K562 (cell line): ENCODE measurements around the gene C2orf92. TPM values are rescaled to one million over a fixed set of nuclear protein-coding genes. Genes with fewer than 3 reads are reported as not detected.

Experiments used
- ATAC-seq: fragments of 200-7000 bp; cut with Tn5 transposase; 3 replicates; pipeline ENCODE4 v1.9.1; 2020; ENCODE audit warnings: moderate library complexity
- BruUV-seq: library from RNA; stranded (reverse); fragments of 400-500 nt; replicated peaks from 2 replicates; lab custom pipeline; 2021; lab: Mats Ljungman, UMichigan
- CTCF ChIA-PET: fragments of 300-600 bp; formaldehyde crosslinking; extraction: SDS; loops from one replicate; lab custom pipeline; 2021; ENCODE audit warnings: low intra/inter-chr PET ratio; lab: Yijun Ruan, JAX
- POLR2A ChIA-PET: fragments of 300-600, 350-650 bp; sonication (Branson Sonifier 250); formaldehyde crosslinking; extraction: SDS; loops from one replicate; lab custom pipeline; 2021; ENCODE audit warnings: antibody characterized with exemption, inconsistent platforms; lab: Yijun Ruan, JAX
- DNase-seq, 4 experiments: peaks; one replicate each; pipeline versions ENCODE4 v3.0.0 to v3.0.0-alpha.2; 2011 to 2018; ENCODE audit warnings: low spot score in 3 of 4, mixed read lengths in 3 of 4; ENCODE audit errors: extremely low read depth in 1 of 4
- FAIRE-seq: peaks from 2 replicates; lab custom pipeline; 2011; peaks lifted over from hg19 to GRCh38; lab: Jason Lieb, UNC
- H2AFZ ChIP-seq: 2 replicates; pipeline ENCODE4 v1.6.0; 2011; ENCODE audit warnings: low read depth, low read length, control low read depth, inconsistent platforms
- H3K27ac ChIP-seq: fragments of 200-600 bp; 3 replicates; pipeline ENCODE4 v1.8.0; 2011; ENCODE audit warnings: low read depth, mild to moderate bottlenecking, control low read depth, inconsistent platforms, low read length, moderate library complexity, mixed read lengths; ENCODE audit errors: extremely low read depth
- H3K27me3 ChIP-seq, 2 experiments: fragments of 300-600 bp in 1 of 2; 2 replicates in 1 of 2; 3 replicates in 1 of 2; pipeline versions ENCODE4 v1.6.0 to v1.8.0; 2011; ENCODE audit warnings: inconsistent platforms in 2 of 2, low read length in 2 of 2, mild to moderate bottlenecking in 1 of 2, mixed read lengths in 1 of 2, moderate library complexity in 1 of 2; ENCODE audit not compliant: control insufficient read depth in 2 of 2, insufficient read depth in 2 of 2
- H3K36me3 ChIP-seq: fragments of 300-600 bp; 3 replicates; pipeline ENCODE4 v1.8.0; 2011; ENCODE audit warnings: mild to moderate bottlenecking, low read length, inconsistent platforms; ENCODE audit not compliant: control insufficient read depth, insufficient read depth
- H3K4me1 ChIP-seq, 2 experiments: fragments of 200-600 bp in 1 of 2; replicated peaks in 1 of 2; 2 replicates in 1 of 2; 3 replicates in 1 of 2; pipeline versions ENCODE4 v1.5.1 to v1.8.0; 2011; ENCODE audit warnings: inconsistent platforms in 2 of 2, low read length in 2 of 2, mild to moderate bottlenecking in 1 of 2, mixed read lengths in 1 of 2, moderate library complexity in 1 of 2; ENCODE audit not compliant: control insufficient read depth in 2 of 2, insufficient read depth in 2 of 2
- H3K4me2 ChIP-seq: 2 replicates; pipeline ENCODE4 v1.6.1; 2011; ENCODE audit warnings: low read length, control low read depth, inconsistent platforms, mixed read lengths; ENCODE audit not compliant: insufficient read depth
- H3K4me3 ChIP-seq: fragments of 200-600 bp; sonication (generic), shearing (Covaris generic); 2 replicates; pipeline ENCODE4 v1.5.1; 2016; ENCODE audit warnings: control low read depth, inconsistent platforms
- H3K79me2 ChIP-seq: fragments of 200-600 bp; 3 replicates; pipeline ENCODE4 v1.8.0; 2011; ENCODE audit warnings: low read length, inconsistent platforms; ENCODE audit not compliant: control insufficient read depth, insufficient read depth
- H3K9ac ChIP-seq, 2 experiments: 2 replicates each; pipeline versions ENCODE4 v1.6.0 to v1.6.1; 2011; ENCODE audit warnings: low read depth in 2 of 2, low read length in 2 of 2, control low read depth in 1 of 2, inconsistent platforms in 1 of 2, mild to moderate bottlenecking in 1 of 2, mixed read lengths in 1 of 2; ENCODE audit not compliant: insufficient read depth in 1 of 2
- H3K9me1 ChIP-seq: one replicate; pipeline ENCODE4 v1.6.0; 2011; ENCODE audit warnings: inconsistent platforms, mild to moderate bottlenecking, low read length, moderate library complexity; ENCODE audit not compliant: control insufficient read depth, insufficient read depth
- H3K9me3 ChIP-seq: replicated peaks from 2 replicates; pipeline ENCODE4 v1.5.1; 2011; ENCODE audit warnings: low read depth, low read length, inconsistent platforms; ENCODE audit not compliant: control insufficient read depth, insufficient read depth
- H4K20me1 ChIP-seq: replicated peaks from 2 replicates; pipeline ENCODE4 v1.6.1; 2011; ENCODE audit warnings: low read length, inconsistent platforms, mixed read lengths; ENCODE audit not compliant: control insufficient read depth, insufficient read depth
- BRD9 ChIP-seq: fragments of 450-650 bp; IDR thresholded peaks from 2 replicates; pipeline ENCODE4 v1.6.1; 2018; ENCODE audit warnings: low read depth; ENCODE audit not compliant: partially characterized antibody
- CBFA2T3 ChIP-seq: fragments of 450-650 bp; IDR thresholded peaks from 2 replicates; pipeline ENCODE4 v1.6.1; 2017
- CBX1 ChIP-seq: sonication (generic); IDR thresholded peaks from 2 replicates; pipeline ENCODE4 v1.6.1; 2016; ENCODE audit warnings: antibody characterized with exemption, low read depth, mild to moderate bottlenecking
- DIDO1 ChIP-seq: fragments of 450-650 bp; IDR thresholded peaks from 2 replicates; pipeline ENCODE4 v1.6.1; 2016; ENCODE audit warnings: low read depth, missing biosample characterization, missing genetic modification characterization
- FOXP1 ChIP-seq: sonication (generic); formaldehyde crosslinking; IDR thresholded peaks from 2 replicates; pipeline ENCODE4 v1.8.0; 2022; ENCODE audit warnings: mild to moderate bottlenecking, missing genetic modification reagents
- HLTF ChIP-seq: fragments of 450-650 bp; IDR thresholded peaks from 2 replicates; pipeline ENCODE4 v1.6.1; 2016
- NFIX ChIP-seq: fragments of 250-450 bp; sonication (Bioruptor Pico); IDR thresholded peaks from 2 replicates; pipeline ENCODE4 v1.4.0; 2020; ENCODE audit warnings: low read depth, mild to moderate bottlenecking, moderate library complexity
- RFX5 ChIP-seq: IDR thresholded peaks from 2 replicates; pipeline ENCODE4 v1.6.1; 2011; ENCODE audit warnings: low read depth, mild to moderate bottlenecking, improper control_type of control experiment, low read length
- SREBF1 ChIP-seq: fragments of 150-350 bp; IDR thresholded peaks from 2 replicates; pipeline ENCODE4 v1.6.1; 2014; ENCODE audit warnings: antibody characterized with exemption, low read depth, low read length, borderline replicate concordance
- TBL1XR1 ChIP-seq, 2 experiments: IDR thresholded peaks; 2 replicates each; pipeline ENCODE4 v1.6.1; 2012; ENCODE audit warnings: improper control_type of control experiment in 2 of 2, low read length in 2 of 2, mild to moderate bottlenecking in 1 of 2
- TRIM24 ChIP-seq, 2 experiments: fragments of 450-650 bp; IDR thresholded peaks; 2 replicates each; pipeline ENCODE4 v1.6.1; 2016
- ZNF253 ChIP-seq: fragments of 250-450 bp; sonication (Bioruptor Pico); conservative IDR thresholded peaks from 2 replicates; pipeline ENCODE4 v1.6.1; 2021; ENCODE audit warnings: mild to moderate bottlenecking
- WGBS: fragments of 100-300 bp; shearing (Covaris generic); methylation state at CpG from one replicate; pipeline ENCODE4 v1.1.6; 2016; ENCODE audit warnings: low coverage, mixed read lengths; ENCODE audit not compliant: insufficient coverage; ENCODE audit errors: missing lambda C conversion rate; 5-methylcytosine and 5-hydroxymethylcytosine counted together
- in situ Hi-C: fragments of 300-500 bp; cut with MboI; formaldehyde crosslinking; loops from 4 replicates; pipeline ENCODE4 v1.15.0; 2018; ENCODE audit warnings: inconsistent platforms, mixed read lengths
- intact Hi-C: fragments of 100-400 bp; cut with micrococcal nuclease; formaldehyde crosslinking; loops from 2 replicates; pipeline ENCODE4 v1.14.2; 2022
- polyA plus RNA-seq, 8 experiments: library from polyadenylated mRNA; depleted of rRNA in 4 of 8; stranded (reverse) in 5 of 8; unstranded in 3 of 8; fragments of >200 nt; fragmentation: Nextera tagmentation in 2 of 8; fragmentation: Illumina TruSeq in 1 of 8; extraction: Ambion mirVana in 2 of 8; extraction: Trizol in 1 of 8; gene quantifications; 2 replicates each; pipeline versions ENCODE4 v1.2.1 to v1.2.3, GENCODE V29; 2011 to 2014; ENCODE audit warnings: inconsistent platforms in 1 of 8, missing spikeins in 1 of 8
- total RNA-seq, 7 experiments: library from RNA; depleted of rRNA in 6 of 7; stranded (reverse); fragments of >200 nt in 6 of 7; fragmentation: Illumina TruSeq in 2 of 7; extraction: Trizol in 2 of 7; gene quantifications; 2 replicates each; pipeline versions ENCODE4 v1.2.1 to v1.2.3, GENCODE V29; 2011 to 2021; ENCODE audit warnings: low replicate concordance in 1 of 7
- TF ChIP-seq, protein P1 (sequence below): fragments of 450-650 bp; IDR thresholded peaks from 2 replicates; pipeline ENCODE4 v1.6.1; 2016

C2orf92 gene
- total and polyA plus RNA-seq, 9 of the 15 experiments (the other 6 are each of a cell fraction or from before 2014, with no cell fraction given): 0.65 to 6.8 (median 3.6) TPM

DNA sequence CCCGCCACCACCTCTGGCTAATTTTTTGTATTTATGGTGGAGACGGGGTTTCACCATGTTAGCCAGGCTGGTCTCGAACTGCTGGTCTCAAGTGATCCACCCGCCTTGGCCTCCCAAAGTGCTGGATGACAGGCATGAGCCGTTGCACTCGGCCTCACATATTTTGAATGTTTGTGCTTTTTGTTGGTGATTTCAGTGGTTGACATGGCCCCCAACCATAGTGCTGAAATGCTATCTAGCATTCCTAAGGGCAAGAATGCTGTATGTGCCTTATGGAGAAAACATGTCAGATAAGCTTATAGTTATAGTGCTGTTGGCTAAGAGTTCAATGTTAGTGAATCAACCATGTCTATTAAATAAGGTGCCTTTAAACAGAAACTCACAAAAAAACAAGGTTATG lies 52.7 kb downstream of the C2orf92 start:
- 26% methylated on average over 6 of the region's 6 CpGs for WGBS

More for the DNA sequence above, 52.7 kb downstream of the C2orf92 start:
- no peak overlapping the region for H3K4me2 ChIP-seq
- no peak for FAIRE-seq
- H4K20me1 ChIP-seq: peaks cover 4% of the 10 kb centered on the region; the same call in 1 of the 2 replicates
- no peak for TF ChIP-seq CBX1
- no peak for TF ChIP-seq BRD9
- no peak for TF ChIP-seq SREBF1
- TF ChIP-seq FOXP1: no peak
- TF ChIP-seq, protein P1, sequence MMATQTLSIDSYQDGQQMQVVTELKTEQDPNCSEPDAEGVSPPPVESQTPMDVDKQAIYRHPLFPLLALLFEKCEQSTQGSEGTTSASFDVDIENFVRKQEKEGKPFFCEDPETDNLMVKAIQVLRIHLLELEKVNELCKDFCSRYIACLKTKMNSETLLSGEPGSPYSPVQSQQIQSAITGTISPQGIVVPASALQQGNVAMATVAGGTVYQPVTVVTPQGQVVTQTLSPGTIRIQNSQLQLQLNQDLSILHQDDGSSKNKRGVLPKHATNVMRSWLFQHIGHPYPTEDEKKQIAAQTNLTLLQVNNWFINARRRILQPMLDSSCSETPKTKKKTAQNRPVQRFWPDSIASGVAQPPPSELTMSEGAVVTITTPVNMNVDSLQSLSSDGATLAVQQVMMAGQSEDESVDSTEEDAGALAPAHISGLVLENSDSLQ: no peak
- TF ChIP-seq ZNF253 (CRISPR knock-in tag): no peak
- no peak for TF ChIP-seq RFX5
- no peak for TF ChIP-seq DIDO1
- no peak for TF ChIP-seq NFIX (CRISPR knock-in tag)
- TF ChIP-seq TRIM24 (IDR thresholded peaks at IDR 0.05): no peak
- no peak for TF ChIP-seq CBFA2T3
- TF ChIP-seq TBL1XR1 (IDR thresholded peaks at IDR 0.05; ENCODE audit: low read length in 2 of 2): no peak
- no peak for TF ChIP-seq HLTF
- ChIA-PET CTCF (no interaction called here), POLR2A (interaction anchor here (0.9 kb wide), 1 partner anchor 9 kb away, joined by 3 read pairs; the partner anchor contains the start of gene ZAP70)
- H3K9ac ChIP-seq: no peak overlapping the region
- no peak overlapping the region for H3K4me3 ChIP-seq
- H3K36me3 ChIP-seq: no peaks in the 10 kb centered on the region
- intact Hi-C loops: no loop called here
- in situ Hi-C loops: no loop called here
- BruUV-seq: no TSS peak
- H3K9me3 ChIP-seq: no peaks in the 10 kb centered on the region
- H3K9me1 ChIP-seq: no peaks in the 10 kb centered on the region
- no peak overlapping the region for H2AFZ ChIP-seq
- H3K79me2 ChIP-seq: no peaks in the 10 kb centered on the region
- H3K27me3 ChIP-seq: peaks cover 0 to 25% of the 10 kb centered on the region in 2 experiments; a peak in 1 of 5 replicates
- H3K4me1 ChIP-seq: peaks cover 0 to 25% of the 10 kb centered on the region in 2 experiments; a peak in 2 of 5 replicates
- H3K27ac ChIP-seq: no peak overlapping the region
- ATAC-seq: no peak
- no peak for DNase-seq
